ENCODE results near the gene C19orf38. TPM values are rescaled to one million over a fixed set of nuclear protein-coding genes. Genes with fewer than 3 reads are reported as not detected.
"Not testable (repeated sequence)": the region's sequence is repeated elsewhere in the genome, so short reads cannot be mapped to it uniquely, and the experiment has no call there.

The C19orf38 gene
- total RNA-seq, 2 experiments from 2014 or later, result 1.1 to 2.2 TPM

GRCh38 chr19:10854350-10855089 lies 6.3 kb downstream of the C19orf38 start:
- Mint-ChIP-seq H3K36me3 (ENCODE audit: low read depth) (no peaks in the 10 kb centered on the region), H3K27ac (no peak overlapping the region), H3K4me1 (ENCODE audit: low read depth) (peaks cover 4% of the 10 kb centered on the region), H3K4me3 (no peak overlapping the region), H3K27me3 (ENCODE audit: low read depth) (no peaks in the 10 kb centered on the region), H3K9me3 (ENCODE audit: insufficient read depth) (no peaks in the 10 kb centered on the region)
- ChIA-PET CTCF (interaction anchor here (0.8 to 7.8 kb wide), 6 partner anchors 9 to 153 kb away, joined by 3 to 60 read pairs (median 5); partner anchors contain the start of genes DNM2, QTRT1 and TMED1), POLR2A (interaction anchor here (0.6 kb wide), 1 partner anchor 94 kb away, joined by 3 read pairs; no protein-coding TSS in a partner anchor)
- ATAC-seq, result no peak
- DNase-seq, result no peak

- H3K4me3 Mint-ChIP-seq, result no peak overlapping the region
- DNase-seq (peak; percentile 47), ATAC-seq (no peak)
- H3K27ac Mint-ChIP-seq, result no peak overlapping the region
- H3K4me1 Mint-ChIP-seq (ENCODE audit: low read depth), result peaks cover 4% of the 10 kb centered on the region
- no peaks in the 10 kb centered on the region for H3K9me3 Mint-ChIP-seq (ENCODE audit: insufficient read depth)
- ChIA-PET POLR2A (interaction anchor here (1.3 kb wide), 1 partner anchor 16 kb away, joined by 4 read pairs; no protein-coding TSS in a partner anchor), CTCF (interaction anchor here (0.9 to 7.8 kb wide), 8 partner anchors 9 to 346 kb away, joined by 3 to 60 read pairs (median 4); partner anchors contain the start of genes DNM2 and TMED1)
- no peaks in the 10 kb centered on the region for H3K27me3 Mint-ChIP-seq (ENCODE audit: low read depth)
- no peaks in the 10 kb centered on the region for H3K36me3 Mint-ChIP-seq (ENCODE audit: low read depth)
Measured at GRCh38 chr19:10855879-10856522, 7.8 kb downstream of the C19orf38 start.

- not testable (repeated sequence) for H3K27ac Mint-ChIP-seq; H3K9me3 Mint-ChIP-seq (ENCODE audit: insufficient read depth); H3K36me3 Mint-ChIP-seq (ENCODE audit: low read depth); H3K27me3 Mint-ChIP-seq (ENCODE audit: low read depth); H3K4me3 Mint-ChIP-seq; H3K4me1 Mint-ChIP-seq (ENCODE audit: low read depth); DNase-seq; ATAC-seq
- CTCF ChIA-PET, result interaction anchor here (2.7 to 7.8 kb wide), 3 partner anchors 8 to 140 kb away, joined by 18 to 60 read pairs (median 23); partner anchors contain the start of gene DNM2
- POLR2A ChIA-PET, result interaction anchor here (1.3 kb wide), 1 partner anchor 17 kb away, joined by 4 read pairs; no protein-coding TSS in a partner anchor
Measured at GRCh38 chr19:10856899-10857298, 8.7 kb downstream of the C19orf38 start.

GRCh38 chr19:10858204-10858828 lies 10.1 kb downstream of the C19orf38 start:
- Mint-ChIP-seq H3K36me3 (ENCODE audit: low read depth) (no peaks in the 10 kb centered on the region), H3K27ac (peak overlapping the region; percentile 18), H3K9me3 (ENCODE audit: insufficient read depth) (no peaks in the 10 kb centered on the region), H3K4me3 (no peak overlapping the region), H3K4me1 (ENCODE audit: low read depth) (peaks cover 7% of the 10 kb centered on the region), H3K27me3 (ENCODE audit: low read depth) (no peaks in the 10 kb centered on the region)
- POLR2A ChIA-PET, result interaction anchor here (0.9 to 1.3 kb wide), 2 partner anchors 23 to 141 kb away, joined by 4 to 5 read pairs; partner anchors contain the start of gene DNM2
- CTCF ChIA-PET, result interaction anchor here (0.6 to 2.7 kb wide), 25 partner anchors 9 to 589 kb away, joined by 3 to 26 read pairs (median 4); partner anchors contain the start of genes C19orf38, CARM1, DNM2 and QTRT1
- peak; percentile 56 for DNase-seq
- ATAC-seq, result no peak

GRCh38 chr19:10861103-10861651 lies 13.0 kb downstream of the C19orf38 start:
- ChIA-PET POLR2A (no interaction called here), CTCF (interaction anchor here (1.2 to 12.8 kb wide), 5 partner anchors 9 to 520 kb away, joined by 3 to 195 read pairs (median 8); partner anchors contain the start of genes CARM1, DNM2 and TMED1)
- no peaks in the 10 kb centered on the region for H3K9me3 Mint-ChIP-seq (ENCODE audit: insufficient read depth)
- ATAC-seq (no peak), DNase-seq (peak; percentile 58)
- peaks cover 19% of the 10 kb centered on the region for H3K4me1 Mint-ChIP-seq (ENCODE audit: low read depth)
- no peaks in the 10 kb centered on the region for H3K36me3 Mint-ChIP-seq (ENCODE audit: low read depth)
- H3K4me3 Mint-ChIP-seq, result no peak overlapping the region
- no peak overlapping the region for H3K27ac Mint-ChIP-seq
- no peaks in the 10 kb centered on the region for H3K27me3 Mint-ChIP-seq (ENCODE audit: low read depth)

GRCh38 chr19:10862561-10863106 lies 14.4 kb downstream of the C19orf38 start:
- CTCF ChIA-PET, result interaction anchor here (2.0 to 12.8 kb wide), 3 partner anchors 12 to 144 kb away, joined by 4 to 195 read pairs (median 8); partner anchors contain the start of gene DNM2
- DNase-seq (no peak), ATAC-seq (no peak)
- H3K27me3 Mint-ChIP-seq (ENCODE audit: low read depth), result no peaks in the 10 kb centered on the region
- no peak overlapping the region for H3K4me3 Mint-ChIP-seq
- no peak overlapping the region for H3K27ac Mint-ChIP-seq
- no peaks in the 10 kb centered on the region for H3K36me3 Mint-ChIP-seq (ENCODE audit: low read depth)
- no peaks in the 10 kb centered on the region for H3K9me3 Mint-ChIP-seq (ENCODE audit: insufficient read depth)
- POLR2A ChIA-PET, result no interaction called here
- H3K4me1 Mint-ChIP-seq (ENCODE audit: low read depth), result peaks cover 19% of the 10 kb centered on the region

GRCh38 chr19:10863107-10863717 lies 15.0 kb downstream of the C19orf38 start:
- Mint-ChIP-seq H3K4me1 (ENCODE audit: low read depth) (peaks cover 23% of the 10 kb centered on the region), H3K36me3 (ENCODE audit: low read depth) (no peaks in the 10 kb centered on the region), H3K27ac (no peak overlapping the region), H3K27me3 (ENCODE audit: low read depth) (no peaks in the 10 kb centered on the region), H3K9me3 (ENCODE audit: insufficient read depth) (no peaks in the 10 kb centered on the region), H3K4me3 (no peak overlapping the region)
- ATAC-seq (no peak), DNase-seq (no peak)
- POLR2A ChIA-PET, result interaction anchor here (1.9 kb wide), 1 partner anchor 145 kb away, joined by 10 read pairs; the partner anchor contains the start of gene DNM2
- CTCF ChIA-PET, result interaction anchor here (1.0 to 12.8 kb wide), 12 partner anchors 10 to 161 kb away, joined by 3 to 195 read pairs (median 16); partner anchors contain the start of genes C19orf38, DNM2, QTRT1 and TMED1

GRCh38 chr19:10864538-10864899 lies 16.3 kb downstream of the C19orf38 start:
- no peaks in the 10 kb centered on the region for H3K9me3 Mint-ChIP-seq (ENCODE audit: insufficient read depth)
- H3K27ac Mint-ChIP-seq, result no peak overlapping the region
- H3K4me1 Mint-ChIP-seq (ENCODE audit: low read depth), result peaks cover 21% of the 10 kb centered on the region
- H3K27me3 Mint-ChIP-seq (ENCODE audit: low read depth), result no peaks in the 10 kb centered on the region
- POLR2A ChIA-PET, result interaction anchor here (0.6 to 1.9 kb wide), 4 partner anchors 11 to 147 kb away, joined by 3 to 12 read pairs (median 6); partner anchors contain the start of genes DNM2 and TMED1
- DNase-seq (peak; percentile 87), ATAC-seq (peak; percentile 90)
- H3K4me3 Mint-ChIP-seq, result no peak overlapping the region
- CTCF ChIA-PET, result interaction anchor here (0.7 to 12.8 kb wide), 35 partner anchors 9 to 518 kb away, joined by 3 to 195 read pairs (median 4); partner anchors contain the start of genes C19orf38, DNM2, QTRT1 and TMED1
- H3K36me3 Mint-ChIP-seq (ENCODE audit: low read depth), result no peaks in the 10 kb centered on the region

GRCh38 chr19:10866495-10866894 lies 18.3 kb downstream of the C19orf38 start:
- no peaks in the 10 kb centered on the region for H3K36me3 Mint-ChIP-seq (ENCODE audit: low read depth)
- no peaks in the 10 kb centered on the region for H3K9me3 Mint-ChIP-seq (ENCODE audit: insufficient read depth)
- ATAC-seq, result no peak
- no peak for DNase-seq
- CTCF ChIA-PET, result interaction anchor here (4.0 to 12.8 kb wide), 2 partner anchors 13 to 148 kb away, joined by 60 to 195 read pairs; partner anchors contain the start of gene DNM2
- H3K27ac Mint-ChIP-seq, result no peak overlapping the region
- H3K4me1 Mint-ChIP-seq (ENCODE audit: low read depth), result peaks cover 29% of the 10 kb centered on the region
- no peaks in the 10 kb centered on the region for H3K27me3 Mint-ChIP-seq (ENCODE audit: low read depth)
- H3K4me3 Mint-ChIP-seq, result no peak overlapping the region
- POLR2A ChIA-PET, result no interaction called here

GRCh38 chr19:10868872-10869547 lies 20.8 kb downstream of the C19orf38 start:
- POLR2A ChIA-PET, result no interaction called here
- no peak for DNase-seq
- Mint-ChIP-seq H3K27ac (no peak overlapping the region), H3K4me1 (ENCODE audit: low read depth) (peaks cover 33% of the 10 kb centered on the region), H3K27me3 (ENCODE audit: low read depth) (no peaks in the 10 kb centered on the region), H3K4me3 (no peak overlapping the region), H3K9me3 (ENCODE audit: insufficient read depth) (no peaks in the 10 kb centered on the region), H3K36me3 (ENCODE audit: low read depth) (no peaks in the 10 kb centered on the region)
- CTCF ChIA-PET, result interaction anchor here (3.1 to 12.8 kb wide), 2 partner anchors 11 to 150 kb away, joined by 12 to 195 read pairs; partner anchors contain the start of gene DNM2
- no peak for ATAC-seq
